ENCODE results near the gene KDM3A. TPM values are rescaled to one million over a fixed set of nuclear protein-coding genes. Genes with fewer than 3 reads are reported as not detected.
"Not testable (repeated sequence)": the region's sequence is repeated elsewhere in the genome, so short reads cannot be mapped to it uniquely, and the experiment has no call there.

The KDM3A gene
- total RNA-seq, 1 donor from 2014 or later = 55.8 TPM

DNA sequence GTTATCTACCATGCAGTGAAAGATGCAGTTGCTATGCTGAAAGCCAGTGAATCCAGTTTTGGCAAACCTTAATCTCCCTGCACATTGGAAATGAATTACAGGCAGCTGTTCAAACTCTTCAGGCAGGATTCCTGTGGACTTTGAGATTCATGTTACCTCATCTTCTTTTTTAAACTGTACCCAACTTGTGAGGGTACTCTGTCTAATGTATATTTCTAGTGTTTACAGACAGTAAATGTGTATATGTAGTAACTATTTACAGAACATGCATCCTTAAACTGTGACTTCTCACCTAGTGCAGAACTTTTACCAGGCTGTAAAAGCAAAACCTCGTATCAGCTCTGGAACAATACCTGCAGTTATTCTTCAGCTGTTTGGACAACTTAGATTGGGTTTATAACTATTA lies 50.9 kb downstream of the KDM3A start:
- H3K36me3 ChIP-seq = peaks cover 94% of the 10 kb centered on the region
- TF ChIP-seq, protein P1, sequence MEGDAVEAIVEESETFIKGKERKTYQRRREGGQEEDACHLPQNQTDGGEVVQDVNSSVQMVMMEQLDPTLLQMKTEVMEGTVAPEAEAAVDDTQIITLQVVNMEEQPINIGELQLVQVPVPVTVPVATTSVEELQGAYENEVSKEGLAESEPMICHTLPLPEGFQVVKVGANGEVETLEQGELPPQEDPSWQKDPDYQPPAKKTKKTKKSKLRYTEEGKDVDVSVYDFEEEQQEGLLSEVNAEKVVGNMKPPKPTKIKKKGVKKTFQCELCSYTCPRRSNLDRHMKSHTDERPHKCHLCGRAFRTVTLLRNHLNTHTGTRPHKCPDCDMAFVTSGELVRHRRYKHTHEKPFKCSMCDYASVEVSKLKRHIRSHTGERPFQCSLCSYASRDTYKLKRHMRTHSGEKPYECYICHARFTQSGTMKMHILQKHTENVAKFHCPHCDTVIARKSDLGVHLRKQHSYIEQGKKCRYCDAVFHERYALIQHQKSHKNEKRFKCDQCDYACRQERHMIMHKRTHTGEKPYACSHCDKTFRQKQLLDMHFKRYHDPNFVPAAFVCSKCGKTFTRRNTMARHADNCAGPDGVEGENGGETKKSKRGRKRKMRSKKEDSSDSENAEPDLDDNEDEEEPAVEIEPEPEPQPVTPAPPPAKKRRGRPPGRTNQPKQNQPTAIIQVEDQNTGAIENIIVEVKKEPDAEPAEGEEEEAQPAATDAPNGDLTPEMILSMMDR (IDR thresholded peaks at IDR 0.05) = no peak

DNA sequence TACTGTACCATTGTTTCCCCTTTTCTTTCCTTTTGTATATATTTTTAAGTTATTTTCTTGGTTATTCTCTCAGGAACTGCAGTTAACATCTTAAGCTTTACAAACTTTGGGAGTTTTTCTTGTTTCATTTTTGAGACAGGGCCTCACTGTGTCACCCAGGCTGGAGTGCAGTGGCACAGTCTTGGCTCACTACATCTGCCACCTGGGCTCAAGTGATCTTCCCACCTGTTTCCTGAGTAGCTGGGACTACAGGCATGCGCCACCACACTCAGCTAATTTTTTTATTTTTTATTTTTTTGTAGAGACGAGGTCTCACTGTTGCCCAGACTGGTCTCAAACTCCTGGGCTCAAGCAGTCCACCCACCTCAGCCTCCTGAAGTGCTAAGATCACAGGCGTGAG lies 55.2 kb downstream of the KDM3A start:
- DNase-seq; H3K4me3 ChIP-seq; ATAC-seq; intact Hi-C loops (cut with DNase I); H3K27ac ChIP-seq; H3K4me1 ChIP-seq; H3K27me3 ChIP-seq (ENCODE audit: low read depth): not testable (repeated sequence)
- peaks cover 88% of the 10 kb centered on the region for H3K36me3 ChIP-seq
- H3K9me3 ChIP-seq = peaks cover 11% of the 10 kb centered on the region

More for the DNA sequence above, 50.9 kb downstream of the KDM3A start:
- Histone ChIP-seq H3K27ac (no peak overlapping the region), H3K4me3 (no peak overlapping the region), H3K9me3 (no peaks in the 10 kb centered on the region), H3K4me1 (no peaks in the 10 kb centered on the region), H3K27me3 (ENCODE audit: low read depth) (no peaks in the 10 kb centered on the region)
- no peak for DNase-seq
- ATAC-seq = no peak
- intact Hi-C loops (cut with DNase I) = no loop called here

DNA sequence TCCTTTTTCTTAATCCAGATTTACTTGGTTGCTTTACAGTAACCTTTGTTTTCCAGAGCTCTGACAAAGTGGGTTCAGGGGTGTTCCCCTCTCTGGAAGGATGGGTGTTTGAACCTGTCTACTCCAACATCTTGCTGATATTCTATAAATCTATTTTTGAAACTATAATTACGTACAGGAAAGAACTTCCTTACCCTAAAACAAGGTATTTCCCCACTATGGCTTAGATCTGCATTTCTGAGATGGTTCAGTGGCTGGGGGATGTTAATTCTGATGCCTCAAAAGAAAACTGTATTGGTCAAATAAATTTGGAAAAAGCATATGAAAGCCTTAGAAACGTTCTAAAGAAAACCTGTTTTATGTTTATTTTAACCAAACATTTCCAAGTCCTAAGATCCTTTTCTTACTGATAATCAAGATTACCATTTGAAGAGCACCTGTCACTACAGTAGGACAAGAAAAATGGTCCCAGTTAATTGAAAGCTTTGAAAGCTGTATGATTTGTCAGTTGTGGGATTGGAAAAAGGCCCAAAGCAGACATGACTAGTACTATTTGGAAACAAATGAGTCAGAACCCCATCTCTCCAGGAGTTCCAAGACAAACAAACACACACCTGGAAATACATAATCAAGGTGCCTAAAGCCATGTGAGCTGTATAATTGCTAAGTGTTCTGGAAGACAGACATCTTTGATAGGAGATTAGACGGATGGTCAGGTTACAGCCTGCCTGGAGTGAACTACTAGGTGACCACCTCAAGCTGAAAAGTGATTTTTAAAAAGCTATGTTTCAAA lies 57.5 kb downstream of the KDM3A start:
- Histone ChIP-seq H3K27ac (no peak overlapping the region), H3K36me3 (peaks cover 67% of the 10 kb centered on the region), H3K27me3 (ENCODE audit: low read depth) (no peaks in the 10 kb centered on the region), H3K4me3 (no peak overlapping the region), H3K9me3 (peaks cover 11% of the 10 kb centered on the region), H3K4me1 (no peaks in the 10 kb centered on the region)
- intact Hi-C loops (cut with DNase I) = no loop called here
- ATAC-seq (no peak), DNase-seq (no peak)
- TF ChIP-seq, protein P1 (IDR thresholded peaks at IDR 0.05) = no peak

DNA sequence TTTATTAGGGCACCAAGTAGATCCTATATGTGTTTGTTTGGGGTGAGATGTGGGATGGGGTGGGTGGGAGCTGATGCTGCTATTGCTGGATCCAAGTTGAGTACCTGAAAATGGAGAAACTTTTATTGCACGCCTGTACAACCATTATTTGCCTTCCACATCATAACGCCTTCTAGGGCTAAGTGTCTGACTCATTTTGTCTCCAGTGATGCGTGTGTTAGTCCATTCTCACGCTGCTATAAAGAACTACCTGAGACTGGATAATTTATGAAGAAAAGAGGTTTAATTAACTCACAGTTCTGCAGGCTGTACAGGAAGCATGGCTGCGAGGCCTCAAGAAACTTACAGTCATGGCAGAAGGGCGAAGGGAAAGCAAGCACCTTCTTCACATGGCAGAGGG lies 58.2 kb downstream of the KDM3A start:
- H3K36me3 ChIP-seq = peaks cover 69% of the 10 kb centered on the region
- intact Hi-C loops (cut with DNase I) = no loop called here
- H3K27me3 ChIP-seq (ENCODE audit: low read depth) = no peaks in the 10 kb centered on the region
- H3K27ac ChIP-seq = no peak overlapping the region
- H3K4me3 ChIP-seq = no peak overlapping the region
- no peak for ATAC-seq
- DNase-seq = no peak
- H3K9me3 ChIP-seq = peaks cover 11% of the 10 kb centered on the region
- H3K4me1 ChIP-seq = no peaks in the 10 kb centered on the region
- TF ChIP-seq, protein P1 (IDR thresholded peaks at IDR 0.05) = no peak

DNA sequence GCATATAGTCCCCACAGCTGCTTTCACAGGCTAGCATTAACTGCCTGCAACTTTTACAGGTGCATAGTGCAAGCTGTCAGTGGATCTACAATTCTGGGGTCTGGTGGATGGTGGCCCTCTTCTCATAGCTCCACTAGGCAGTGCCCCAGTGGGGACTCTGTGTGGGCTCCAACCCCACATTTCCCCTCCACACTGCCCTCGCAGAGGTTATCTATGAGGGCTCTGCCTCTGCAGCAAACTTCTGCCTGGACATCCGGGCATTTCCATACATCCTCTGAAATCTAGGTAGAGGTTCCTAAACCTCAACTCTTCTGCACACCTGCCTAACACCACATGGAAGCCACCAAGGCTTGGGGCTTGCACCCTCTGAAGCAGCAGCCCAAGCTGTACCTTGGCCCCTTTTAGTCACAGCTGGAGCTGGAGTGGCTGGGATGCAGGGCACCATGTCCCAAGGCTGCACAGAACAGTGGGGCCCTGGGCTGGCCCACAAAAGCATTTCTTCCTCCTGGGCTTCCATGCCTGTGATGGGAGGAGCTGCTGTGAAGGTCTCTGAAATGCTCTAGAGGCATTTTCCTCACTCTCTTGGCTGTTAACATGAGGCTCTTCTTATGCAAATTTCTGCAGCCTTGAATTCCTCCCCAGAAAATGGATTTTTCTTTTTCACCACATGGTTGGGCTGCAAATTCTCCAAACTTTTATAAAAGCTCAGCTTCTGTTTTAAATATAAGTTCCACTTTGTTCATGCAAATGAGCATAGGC lies 59.3 kb downstream of the KDM3A start:
- intact Hi-C loops (cut with DNase I) = no loop called here
- Histone ChIP-seq H3K36me3 (peaks cover 73% of the 10 kb centered on the region), H3K27me3 (ENCODE audit: low read depth) (no peaks in the 10 kb centered on the region), H3K9me3 (peaks cover 11% of the 10 kb centered on the region), H3K4me1 (no peaks in the 10 kb centered on the region), H3K27ac (no peak overlapping the region), H3K4me3 (no peak overlapping the region)
- DNase-seq (no peak), ATAC-seq (no peak)
- TF ChIP-seq, protein P1 (IDR thresholded peaks at IDR 0.05) = no peak

DNA sequence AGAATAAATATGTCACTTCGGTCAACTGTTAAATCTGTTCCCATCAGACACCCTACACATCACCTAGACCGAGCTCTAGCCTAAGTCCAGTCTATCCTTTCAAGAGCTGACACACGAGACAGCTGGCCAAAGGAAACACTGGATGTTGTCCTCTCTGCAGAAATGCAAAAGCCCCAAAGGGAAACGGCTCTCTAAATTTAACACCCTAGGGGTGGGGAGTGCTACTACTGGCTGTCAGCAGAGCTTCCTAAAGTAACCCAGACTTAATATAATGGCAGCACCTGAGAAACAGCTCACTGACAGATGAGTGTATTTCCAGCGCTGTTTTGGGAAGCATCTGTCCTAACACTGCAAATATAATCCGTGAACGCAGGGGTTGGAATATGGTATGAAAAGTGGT lies 66.4 kb downstream of the KDM3A start:
- H3K9me3 ChIP-seq = no peaks in the 10 kb centered on the region
- DNase-seq = no peak
- TF ChIP-seq, protein P1 (IDR thresholded peaks at IDR 0.05) = no peak

More for the DNA sequence above, 66.4 kb downstream of the KDM3A start:
- peaks cover 66% of the 10 kb centered on the region for H3K36me3 ChIP-seq
- intact Hi-C loops (cut with DNase I) = no loop called here
- no peak overlapping the region for H3K4me3 ChIP-seq
- H3K4me1 ChIP-seq = peaks cover 10% of the 10 kb centered on the region
- no peaks in the 10 kb centered on the region for H3K27me3 ChIP-seq (ENCODE audit: low read depth)
- no peak overlapping the region for H3K27ac ChIP-seq
- ATAC-seq = no peak
